ENCODE results near the gene BTBD2.

GRCh38 chr19:2043251-2043641 is 27.7 kb upstream of the BTBD2 start:
- no peak for TF ChIP-seq GATA2 (IDR thresholded peaks at IDR 0.05; ENCODE audit: low read depth, low read length)
- TF ChIP-seq GATA3 (IDR thresholded peaks at IDR 0.05; ENCODE audit: low read depth, low read length), result no peak

Measured in SH-SY5Y (cell line).